ENCODE results near the gene PKNOX2.

Gene PKNOX2

GRCh38 chr11:125367710-125368109, 203.2 kb downstream of the PKNOX2 start:
- no peak for DNase-seq
- Mint-ChIP-seq H3K27ac (no peak overlapping the region), H3K36me3 (ENCODE audit: low read depth) (peaks cover 56% of the 10 kb centered on the region), H3K4me3 (no peak overlapping the region), H3K4me1 (peaks cover 43% of the 10 kb centered on the region), H3K27me3 (ENCODE audit: low read depth, poor library complexity) (peaks cover 3% of the 10 kb centered on the region), H3K9me3 (no peaks in the 10 kb centered on the region)
- no peak for TF ChIP-seq CTCF (IDR thresholded peaks at IDR 0.05)

GRCh38 chr11:125368757-125369156, 204.2 kb downstream of the PKNOX2 start:
- Mint-ChIP-seq H3K27me3 (ENCODE audit: low read depth, poor library complexity) (no peaks in the 10 kb centered on the region), H3K36me3 (ENCODE audit: low read depth) (peaks cover 47% of the 10 kb centered on the region), H3K4me1 (peaks cover 54% of the 10 kb centered on the region), H3K4me3 (no peak overlapping the region), H3K27ac (no peak overlapping the region), H3K9me3 (no peaks in the 10 kb centered on the region)
- no peak for DNase-seq
- TF ChIP-seq CTCF (IDR thresholded peaks at IDR 0.05), result no peak

- peaks cover 37% of the 10 kb centered on the region for H3K36me3 Mint-ChIP-seq (ENCODE audit: low read depth)
- H3K27ac Mint-ChIP-seq, result no peak overlapping the region
- no peaks in the 10 kb centered on the region for H3K9me3 Mint-ChIP-seq
- no peak overlapping the region for H3K4me3 Mint-ChIP-seq
- H3K27me3 Mint-ChIP-seq (ENCODE audit: low read depth, poor library complexity), result no peaks in the 10 kb centered on the region
- no peak for TF ChIP-seq CTCF (IDR thresholded peaks at IDR 0.05)
- H3K4me1 Mint-ChIP-seq, result peaks cover 57% of the 10 kb centered on the region
- DNase-seq, result no peak
These were observed 205.3 kb downstream of the PKNOX2 start for GRCh38 chr11:125369808-125370207.

GRCh38 chr11:125370561-125371389, 206.2 kb downstream of the PKNOX2 start:
- Mint-ChIP-seq H3K4me1 (peaks cover 67% of the 10 kb centered on the region), H3K36me3 (ENCODE audit: low read depth) (peaks cover 27% of the 10 kb centered on the region)
- DNase-seq, result no peak

GRCh38 chr11:125371431-125371935, 206.9 kb downstream of the PKNOX2 start:
- DNase-seq, result peak; percentile 55
- Mint-ChIP-seq H3K27ac (no peak overlapping the region), H3K9me3 (no peaks in the 10 kb centered on the region), H3K27me3 (ENCODE audit: low read depth, poor library complexity) (no peaks in the 10 kb centered on the region), H3K4me1 (peaks cover 74% of the 10 kb centered on the region), H3K36me3 (ENCODE audit: low read depth) (peaks cover 24% of the 10 kb centered on the region), H3K4me3 (peak overlapping the region; percentile 57)
- no peak for TF ChIP-seq CTCF (IDR thresholded peaks at IDR 0.05)

More at GRCh38 chr11:125370561-125371389, 206.2 kb downstream of the PKNOX2 start:
- Mint-ChIP-seq H3K27ac (no peak overlapping the region), H3K27me3 (ENCODE audit: low read depth, poor library complexity) (no peaks in the 10 kb centered on the region), H3K4me3 (peak overlapping the region; percentile 57), H3K9me3 (no peaks in the 10 kb centered on the region)
- TF ChIP-seq CTCF (IDR thresholded peaks at IDR 0.05), result no peak

- Mint-ChIP-seq H3K4me1 (peaks cover 80% of the 10 kb centered on the region), H3K9me3 (no peaks in the 10 kb centered on the region), H3K27me3 (ENCODE audit: low read depth, poor library complexity) (no peaks in the 10 kb centered on the region), H3K27ac (no peak overlapping the region), H3K36me3 (ENCODE audit: low read depth) (peaks cover 23% of the 10 kb centered on the region), H3K4me3 (no peak overlapping the region)
- TF ChIP-seq CTCF (IDR thresholded peaks at IDR 0.05), result no peak
- no peak for DNase-seq
These were observed 207.5 kb downstream of the PKNOX2 start for GRCh38 chr11:125372088-125372487.
